OCI-LY7 (cell line): Measurements from ENCODE around the gene HOXB6. TPM values are rescaled to one million over a fixed set of nuclear protein-coding genes. Genes with fewer than 3 reads are reported as not detected.

Experiments used
- BruUV-seq: library from RNA; stranded (reverse); fragments of 400-500 nt; replicated peaks from 2 replicates; lab custom pipeline; 2021; lab: Mats Ljungman, UMichigan
- CTCF ChIA-PET: fragments of 300-600 bp; sonication (Branson Sonifier 250); formaldehyde crosslinking; loops from one replicate; lab custom pipeline; 2022; ENCODE audit warnings: antibody characterized with exemption; ENCODE audit not compliant: unreplicated experiment; lab: Charles Lee
- POLR2A ChIA-PET: fragments of 300-600 bp; sonication (Branson Sonifier 250); formaldehyde crosslinking; loops from one replicate; lab custom pipeline; 2022; ENCODE audit warnings: antibody characterized with exemption; lab: Charles Lee
- DNase-seq: peaks from one replicate; pipeline ENCODE4 v3.0.0-alpha.2; 2015; ENCODE audit warnings: low spot score
- H2AFZ ChIP-seq: fragments of 200-600 bp; sonication (generic), shearing (Covaris generic); 2 replicates; pipeline ENCODE4 v1.6.1; 2014; ENCODE audit warnings: mild to moderate bottlenecking, antibody characterized with exemption, low read length, moderate library complexity
- H3K27ac ChIP-seq: fragments of 200-600 bp; sonication (generic); 2 replicates; pipeline ENCODE4 v1.5.1; 2014; ENCODE audit warnings: mixed run types, low read depth, mild to moderate bottlenecking, moderate library complexity, low read length, inconsistent platforms; ENCODE audit not compliant: poor library complexity, severe bottlenecking
- H3K36me3 ChIP-seq: fragments of 200-600 bp; sonication (generic); 2 replicates; pipeline ENCODE4 v1.6.1; 2014; ENCODE audit warnings: mild to moderate bottlenecking, antibody characterized with exemption, low read length, moderate library complexity, mixed read lengths; ENCODE audit not compliant: insufficient read depth
- H3K4me1 ChIP-seq: fragments of 200-600 bp; sonication (generic); 2 replicates; pipeline ENCODE4 v1.5.1; 2014; ENCODE audit warnings: mild to moderate bottlenecking, low read length; ENCODE audit not compliant: insufficient read depth, poor library complexity, severe bottlenecking
- H3K4me2 ChIP-seq: fragments of 200-600 bp; sonication (generic); 2 replicates; pipeline ENCODE4 v1.6.1; 2014; ENCODE audit warnings: mild to moderate bottlenecking, low read length
- H3K4me3 ChIP-seq: fragments of 200-600 bp; sonication (generic); 2 replicates; pipeline ENCODE4 v1.5.1; 2014; ENCODE audit warnings: mild to moderate bottlenecking, low read depth, low read length; ENCODE audit not compliant: poor library complexity, severe bottlenecking
- H3K79me2 ChIP-seq: fragments of 200-600 bp; sonication (generic); 2 replicates; pipeline ENCODE4 v1.6.1; 2016; ENCODE audit warnings: low read depth, mild to moderate bottlenecking, low read length, moderate library complexity, mixed read lengths; ENCODE audit not compliant: insufficient read depth
- H3K9me2 ChIP-seq: fragments of 200-600 bp; sonication (generic); 2 replicates; pipeline ENCODE4 v1.6.1; 2016; ENCODE audit warnings: mild to moderate bottlenecking, low read length, mixed read lengths; ENCODE audit not compliant: insufficient read depth
- H3K9me3 ChIP-seq: fragments of 200-600 bp; sonication (generic); 2 replicates; pipeline ENCODE4 v1.6.1; 2014; ENCODE audit warnings: mild to moderate bottlenecking, mixed run types, low read length, mixed read lengths
- H4K20me1 ChIP-seq: fragments of 200-600 bp; sonication (generic); 2 replicates; pipeline ENCODE4 v1.6.1; 2014; ENCODE audit warnings: mild to moderate bottlenecking, antibody characterized with exemption, low read length, moderate library complexity, mixed read lengths; ENCODE audit not compliant: insufficient read depth
- CTCF ChIP-seq: fragments of 200-600 bp; sonication (generic); conservative IDR thresholded peaks from 2 replicates; pipeline ENCODE4 v1.5.1; 2014; ENCODE audit warnings: mild to moderate bottlenecking, antibody characterized with exemption, low read length, moderate library complexity, mixed read lengths
- EZH2phosphoT487 ChIP-seq: fragments of 200-600 bp; sonication (generic); IDR thresholded peaks from 2 replicates; pipeline ENCODE4 v1.6.1; 2018; ENCODE audit warnings: low read depth, borderline replicate concordance, mild to moderate bottlenecking, mixed run types, antibody characterized with exemption, low read length, moderate library complexity, mixed read lengths
- intact Hi-C: fragments of 100-400 bp; cut with micrococcal nuclease; formaldehyde crosslinking; loops from one replicate; pipeline ENCODE4 v1.10.0; 2022; ENCODE audit not compliant: unreplicated experiment
- total RNA-seq, 2 experiments: library from RNA; depleted of rRNA in 1 of 2; stranded (reverse); fragments of >200 nt in 1 of 2; shearing (Covaris generic) in 1 of 2; gene quantifications; 2 replicates each; pipeline ENCODE4 v1.2.3, GENCODE V29; 2014 to 2022

Gene HOXB6
- total RNA-seq, 2 experiments from 2014 or later = not detected

GRCh38 chr17:48593840-48594537, 10.8 kb downstream of the HOXB6 start:
- BruUV-seq = no TSS peak
- Histone ChIP-seq H3K79me2 (no peaks in the 10 kb centered on the region), H3K4me2 (0 out of 2 replicates have a peak overlapping the region, but pooled peaks have one; percentile 35), H3K9me2 (no peaks in the 10 kb centered on the region), H3K4me1 (peaks cover 6% of the 10 kb centered on the region), H2AFZ (no peak overlapping the region; the same call in 1 of the 2 replicates), H3K36me3 (no peaks in the 10 kb centered on the region), H3K27ac (no peak overlapping the region), H3K4me3 (no peak overlapping the region), H3K9me3 (no peaks in the 10 kb centered on the region), H4K20me1 (no peaks in the 10 kb centered on the region)
- intact Hi-C loops = loop anchor here (1.0 to 10.0 kb wide), 2 partner anchors 258 to 329 kb away; no protein-coding TSS in a partner anchor
- TF ChIP-seq EZH2phosphoT487 = no peak
- TF ChIP-seq CTCF = peak; percentile 85
- POLR2A ChIA-PET = no interaction called here
- DNase-seq = peak; percentile 78
- CTCF ChIA-PET = no interaction called here

DNA sequence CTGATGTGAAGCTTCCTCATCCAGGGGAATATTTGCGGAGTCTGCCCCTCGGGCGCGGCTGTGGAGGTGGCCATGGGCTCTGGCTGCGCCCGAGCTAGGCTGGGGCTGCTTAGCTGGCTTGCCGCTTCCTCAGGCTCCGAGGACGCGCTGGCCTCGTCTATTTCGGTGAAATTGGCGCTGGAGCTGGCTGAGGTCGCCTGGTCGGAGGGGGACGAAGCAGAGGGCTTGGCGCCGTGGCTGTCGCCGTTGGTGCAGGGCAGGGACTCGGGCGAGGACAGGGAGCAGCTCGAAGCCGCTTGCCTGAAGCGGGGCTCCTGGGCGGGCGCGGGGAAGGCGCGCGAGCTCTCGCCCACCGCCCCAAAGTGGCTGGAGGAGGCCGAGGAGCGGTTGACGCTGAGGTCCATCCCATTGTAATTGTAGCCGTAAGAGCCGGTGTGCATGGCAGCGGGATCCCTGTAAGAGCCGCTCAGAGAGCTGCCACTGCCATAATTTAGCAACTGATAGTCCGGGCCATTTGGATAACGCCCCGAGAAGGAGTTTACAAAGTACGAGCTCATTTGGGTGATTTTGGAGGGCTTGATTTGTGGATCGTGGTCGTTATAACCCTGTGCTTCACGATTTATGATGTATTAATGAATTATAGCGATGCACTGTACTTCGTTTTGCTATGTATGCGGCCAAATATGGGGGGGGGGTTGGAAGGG, 11.5 kb downstream of the HOXB6 start, which contains the start of gene HOXB5:
Gene HOXB5, minus strand, starts transcription at position 654 of the 704 bp plus-strand sequence. Its CDS starts 97 bp downstream, at position 557.
- H3K36me3 ChIP-seq = no peaks in the 10 kb centered on the region
- no peak for TF ChIP-seq CTCF
- no peak for TF ChIP-seq EZH2phosphoT487
- no peaks in the 10 kb centered on the region for H4K20me1 ChIP-seq
- no peak within 1 kb of the TSS for H3K27ac ChIP-seq
- H3K9me2 ChIP-seq = no peaks in the 10 kb centered on the region
- no peak within 1 kb of the TSS for H3K4me3 ChIP-seq
- H2AFZ ChIP-seq = no peak within 1 kb of the TSS; the same call in 1 of the 2 replicates
- H3K4me2 ChIP-seq = peak within 1 kb of the TSS; percentile 35; the same call in 1 of the 2 replicates
- H3K79me2 ChIP-seq = no peaks in the 10 kb centered on the region
- intact Hi-C loops = loop anchor here (10.0 kb wide), 1 partner anchor 328 kb away; no protein-coding TSS in a partner anchor
- no TSS peak for BruUV-seq
- CTCF ChIA-PET = interaction anchor here (1.1 kb wide), 1 partner anchor 243 kb away, joined by 3 read pairs; no protein-coding TSS in a partner anchor
- POLR2A ChIA-PET = no interaction called here
- no peak for DNase-seq
- no peaks in the 10 kb centered on the region for H3K9me3 ChIP-seq
- H3K4me1 ChIP-seq = peaks cover 6% of the 10 kb centered on the region
